Parathyroid adenoma (tissue), 2 donors: ENCODE data around the gene KLHDC1.
A peak's percentile ranks its signal among the peaks of the same experiment; 100 is the strongest.
"Not testable (repeated sequence)": the region's sequence is repeated elsewhere in the genome, so short reads cannot be mapped to it uniquely, and the experiment has no call there.

Experiments used
- H2AFZ ChIP-seq: fragments of 300-600 bp; sonication (generic); one replicate; pipeline ENCODE4 v1.7.0; 2017; ENCODE audit warnings: antibody characterized with exemption, mild to moderate bottlenecking
- H3K27ac ChIP-seq: fragments of 300-600 bp; sonication (generic); one replicate; pipeline ENCODE4 v1.7.0; 2017
- H3K27me3 ChIP-seq: fragments of 300-600 bp; sonication (generic); one replicate; pipeline ENCODE4 v1.7.0; 2017; ENCODE audit warnings: low read length; ENCODE audit not compliant: control insufficient read depth, insufficient read depth
- H3K36me3 ChIP-seq: fragments of 300-600 bp; sonication (generic); one replicate; pipeline ENCODE4 v1.7.0; 2017; ENCODE audit warnings: low read length; ENCODE audit not compliant: control insufficient read depth, insufficient read depth
- H3K4me1 ChIP-seq: fragments of 300-600 bp; sonication (generic); one replicate; pipeline ENCODE4 v1.7.0; 2017; ENCODE audit warnings: control low read depth
- H3K4me2 ChIP-seq: fragments of 300-600 bp; sonication (generic); one replicate; pipeline ENCODE4 v1.7.0; 2017; ENCODE audit warnings: low read length
- H3K4me3 ChIP-seq: fragments of 300-600 bp; sonication (generic); one replicate; pipeline ENCODE4 v1.7.0; 2017; ENCODE audit warnings: low read depth, low read length
- H3K79me2 ChIP-seq: fragments of 300-600 bp; sonication (generic); one replicate; pipeline ENCODE4 v1.7.0; 2017; ENCODE audit warnings: control low read depth
- H3K9ac ChIP-seq: fragments of 300-600 bp; sonication (generic); one replicate; pipeline ENCODE4 v1.7.0; 2017; ENCODE audit warnings: mild to moderate bottlenecking
- H3K9me3 ChIP-seq: fragments of 300-600 bp; sonication (generic); one replicate; pipeline ENCODE4 v1.7.0; 2017; ENCODE audit warnings: low read length; ENCODE audit not compliant: control insufficient read depth
- TF ChIP-seq, protein P1 (sequence below): fragments of 300-600 bp; sonication (generic); IDR thresholded peaks from one replicate; pipeline ENCODE4 v1.7.0; 2017; ENCODE audit warnings: antibody characterized with exemption, mild to moderate bottlenecking
- donor health status: primary hyperparathyroidism.

Gene KLHDC1, protein sequence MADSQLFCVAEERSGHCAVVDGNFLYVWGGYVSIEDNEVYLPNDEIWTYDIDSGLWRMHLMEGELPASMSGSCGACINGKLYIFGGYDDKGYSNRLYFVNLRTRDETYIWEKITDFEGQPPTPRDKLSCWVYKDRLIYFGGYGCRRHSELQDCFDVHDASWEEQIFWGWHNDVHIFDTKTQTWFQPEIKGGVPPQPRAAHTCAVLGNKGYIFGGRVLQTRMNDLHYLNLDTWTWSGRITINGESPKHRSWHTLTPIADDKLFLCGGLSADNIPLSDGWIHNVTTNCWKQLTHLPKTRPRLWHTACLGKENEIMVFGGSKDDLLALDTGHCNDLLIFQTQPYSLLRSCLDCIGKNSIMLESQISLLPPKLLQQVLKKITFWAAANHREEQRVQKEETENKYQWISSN

DNA sequence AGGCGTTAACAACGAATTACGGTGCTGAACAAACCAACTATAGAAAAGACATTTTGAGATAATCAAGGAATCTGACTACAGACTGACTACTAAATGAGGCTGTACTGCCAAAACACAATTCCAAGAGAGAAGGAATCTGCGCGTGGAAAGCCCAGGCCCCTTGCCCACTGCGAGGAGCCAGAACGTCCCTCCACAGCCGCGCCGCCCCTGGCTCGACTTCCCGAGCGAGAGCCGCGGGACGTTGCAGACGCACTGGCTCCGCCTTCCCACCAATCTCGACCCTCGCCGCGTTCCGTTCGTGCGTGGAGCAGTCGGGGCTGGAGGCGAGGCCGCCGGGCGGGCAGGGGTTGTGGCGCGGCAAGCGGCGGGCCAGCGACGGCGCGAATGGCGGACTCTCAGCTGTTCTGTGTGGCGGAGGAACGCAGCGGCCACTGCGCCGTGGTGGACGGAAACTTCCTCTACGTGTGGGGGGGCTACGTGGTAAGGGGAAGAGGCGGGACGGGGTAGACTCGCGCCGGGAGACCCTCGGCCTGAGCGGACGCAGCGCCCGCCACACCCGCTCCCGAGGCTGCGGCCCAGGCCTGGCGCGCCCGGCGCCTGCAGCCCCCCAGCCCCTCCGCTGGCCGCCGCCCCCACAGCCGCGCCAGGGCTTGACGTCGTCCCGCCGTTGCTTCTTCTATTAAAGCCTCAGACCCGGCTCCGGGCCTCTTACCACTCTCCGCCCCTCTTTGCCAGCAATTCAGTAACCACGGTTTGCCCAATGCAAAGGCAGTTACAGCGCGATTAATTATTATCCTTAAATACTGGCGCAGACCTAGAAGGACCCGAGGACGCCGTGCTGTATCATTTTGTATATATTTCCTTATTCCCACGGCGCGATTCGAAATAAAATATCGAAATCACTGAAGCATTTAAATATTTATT, at the start of gene KLHDC1:
Gene KLHDC1 (plus strand): TSS at position 310 of the 924 bp plus-strand sequence. CDS start 75 bp downstream, at position 385.
- H3K4me1 ChIP-seq: peaks cover 8% of the 10 kb centered on the region
- no peaks in the 10 kb centered on the region for H3K79me2 ChIP-seq
- peak within 1 kb of the TSS; percentile 66 for H3K4me3 ChIP-seq
- H3K36me3 ChIP-seq: no peaks in the 10 kb centered on the region
- no peaks in the 10 kb centered on the region for H3K27me3 ChIP-seq
- peak within 1 kb of the TSS; percentile 79 for H3K4me2 ChIP-seq
- TF ChIP-seq, protein P1, sequence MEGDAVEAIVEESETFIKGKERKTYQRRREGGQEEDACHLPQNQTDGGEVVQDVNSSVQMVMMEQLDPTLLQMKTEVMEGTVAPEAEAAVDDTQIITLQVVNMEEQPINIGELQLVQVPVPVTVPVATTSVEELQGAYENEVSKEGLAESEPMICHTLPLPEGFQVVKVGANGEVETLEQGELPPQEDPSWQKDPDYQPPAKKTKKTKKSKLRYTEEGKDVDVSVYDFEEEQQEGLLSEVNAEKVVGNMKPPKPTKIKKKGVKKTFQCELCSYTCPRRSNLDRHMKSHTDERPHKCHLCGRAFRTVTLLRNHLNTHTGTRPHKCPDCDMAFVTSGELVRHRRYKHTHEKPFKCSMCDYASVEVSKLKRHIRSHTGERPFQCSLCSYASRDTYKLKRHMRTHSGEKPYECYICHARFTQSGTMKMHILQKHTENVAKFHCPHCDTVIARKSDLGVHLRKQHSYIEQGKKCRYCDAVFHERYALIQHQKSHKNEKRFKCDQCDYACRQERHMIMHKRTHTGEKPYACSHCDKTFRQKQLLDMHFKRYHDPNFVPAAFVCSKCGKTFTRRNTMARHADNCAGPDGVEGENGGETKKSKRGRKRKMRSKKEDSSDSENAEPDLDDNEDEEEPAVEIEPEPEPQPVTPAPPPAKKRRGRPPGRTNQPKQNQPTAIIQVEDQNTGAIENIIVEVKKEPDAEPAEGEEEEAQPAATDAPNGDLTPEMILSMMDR: no peak
- peak within 1 kb of the TSS; percentile 29 for H3K9ac ChIP-seq
- no peaks in the 10 kb centered on the region for H3K9me3 ChIP-seq
- peak within 1 kb of the TSS; percentile 90 for H3K27ac ChIP-seq
- H2AFZ ChIP-seq: peak within 1 kb of the TSS; percentile 95

DNA sequence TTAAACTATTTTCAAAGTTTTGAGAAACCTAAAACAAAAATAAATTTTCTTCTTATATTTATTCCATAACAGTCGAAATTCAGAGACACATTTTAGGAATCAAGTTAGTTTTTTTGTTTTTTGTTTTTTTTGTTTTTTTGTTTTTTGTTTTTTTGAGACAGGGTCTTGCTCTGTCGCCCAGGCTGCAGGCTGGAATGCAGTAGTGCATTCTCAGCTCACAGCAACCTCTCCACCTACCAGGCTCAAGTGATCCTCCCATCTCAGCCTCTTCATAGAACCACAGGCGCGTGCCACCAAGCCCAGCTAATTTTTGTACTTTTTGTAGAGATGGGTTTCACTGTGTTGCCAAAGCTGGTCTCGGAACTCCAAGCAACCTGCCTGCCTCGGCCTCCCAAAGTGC, 39.4 kb upstream of the KLHDC1 start:
- no peak overlapping the region for H3K27ac ChIP-seq
- H3K4me2 ChIP-seq: no peak overlapping the region
- no peak overlapping the region for H2AFZ ChIP-seq
- TF ChIP-seq, protein P1: no peak
- no peaks in the 10 kb centered on the region for H3K9me3 ChIP-seq
- H3K9ac ChIP-seq: no peak overlapping the region
- no peaks in the 10 kb centered on the region for H3K27me3 ChIP-seq
- no peaks in the 10 kb centered on the region for H3K36me3 ChIP-seq
- H3K79me2 ChIP-seq: peaks cover 4% of the 10 kb centered on the region
- H3K4me3 ChIP-seq: no peak overlapping the region
- no peaks in the 10 kb centered on the region for H3K4me1 ChIP-seq

DNA sequence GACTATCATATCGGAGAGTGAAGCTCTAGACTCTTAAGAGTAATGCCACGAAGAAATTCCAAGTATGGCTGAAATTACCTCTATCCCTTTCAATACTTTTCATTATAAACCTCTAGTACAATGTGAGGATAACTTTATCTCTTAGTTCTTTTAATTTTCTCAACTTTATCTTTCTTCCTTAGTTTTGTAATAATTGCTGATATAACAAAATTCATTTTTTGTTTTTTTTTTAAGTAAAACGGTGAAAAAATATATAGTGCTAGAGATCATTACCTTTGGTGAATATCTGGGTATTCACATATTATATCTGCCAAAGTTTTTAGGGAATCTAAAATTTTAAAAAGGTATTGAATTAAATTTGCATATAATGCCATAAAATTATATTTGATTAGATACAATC, 38.4 kb upstream of the KLHDC1 start:
- TF ChIP-seq, protein P1: no peak
- H3K4me1 ChIP-seq: no peaks in the 10 kb centered on the region
- H3K9me3 ChIP-seq: no peaks in the 10 kb centered on the region
- no peak overlapping the region for H3K4me2 ChIP-seq
- no peak overlapping the region for H3K27ac ChIP-seq
- peaks cover 4% of the 10 kb centered on the region for H3K79me2 ChIP-seq
- no peak overlapping the region for H3K4me3 ChIP-seq
- H2AFZ ChIP-seq: no peak overlapping the region
- H3K36me3 ChIP-seq: no peaks in the 10 kb centered on the region
- no peaks in the 10 kb centered on the region for H3K27me3 ChIP-seq
- H3K9ac ChIP-seq: no peak overlapping the region

DNA sequence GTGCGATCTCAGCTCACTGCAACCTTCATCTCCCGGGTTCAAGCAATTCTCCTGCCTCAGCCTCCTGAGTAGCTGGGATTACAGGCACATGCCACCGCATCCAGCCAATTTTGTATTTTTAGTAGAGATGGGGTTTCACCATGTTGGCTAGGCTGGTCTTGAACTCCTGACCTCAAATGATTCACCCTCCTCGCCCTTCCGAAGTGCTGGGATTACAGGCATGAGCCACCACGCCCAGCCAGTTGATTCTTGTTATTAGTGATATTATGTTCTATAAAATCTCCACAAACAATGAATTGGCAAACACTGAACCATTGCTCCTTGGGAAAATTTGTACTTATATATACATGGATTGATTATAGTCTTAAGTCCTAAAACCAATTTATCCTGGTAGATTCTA, 35.4 kb upstream of the KLHDC1 start:
- not testable (repeated sequence) for H3K27ac ChIP-seq, H3K4me3 ChIP-seq, H3K4me2 ChIP-seq, H3K9ac ChIP-seq, H2AFZ ChIP-seq, H3K79me2 ChIP-seq, H3K9me3 ChIP-seq, H3K27me3 ChIP-seq, H3K36me3 ChIP-seq, H3K4me1 ChIP-seq
